GM21367 (cell line): ENCODE measurements around the gene ARHGEF33.

Source experiments
- ATAC-seq: cut with Tn5 transposase; IDR thresholded peaks from one replicate; pipeline ENCODE4 v1.9.1; 2021; ENCODE audit not compliant: unreplicated experiment

The ARHGEF33 gene

GRCh38 chr2:39007875-39008504, 118.3 kb downstream of the ARHGEF33 start:
- ATAC-seq, result no peak

- no peak for ATAC-seq
Measured at GRCh38 chr2:39008665-39009064, 119.0 kb downstream of the ARHGEF33 start.

- no peak for ATAC-seq
Measured at GRCh38 chr2:39013871-39014270, 124.2 kb downstream of the ARHGEF33 start.

- no peak for ATAC-seq
Measured at GRCh38 chr2:39015424-39015823, 125.7 kb downstream of the ARHGEF33 start.

DNA sequence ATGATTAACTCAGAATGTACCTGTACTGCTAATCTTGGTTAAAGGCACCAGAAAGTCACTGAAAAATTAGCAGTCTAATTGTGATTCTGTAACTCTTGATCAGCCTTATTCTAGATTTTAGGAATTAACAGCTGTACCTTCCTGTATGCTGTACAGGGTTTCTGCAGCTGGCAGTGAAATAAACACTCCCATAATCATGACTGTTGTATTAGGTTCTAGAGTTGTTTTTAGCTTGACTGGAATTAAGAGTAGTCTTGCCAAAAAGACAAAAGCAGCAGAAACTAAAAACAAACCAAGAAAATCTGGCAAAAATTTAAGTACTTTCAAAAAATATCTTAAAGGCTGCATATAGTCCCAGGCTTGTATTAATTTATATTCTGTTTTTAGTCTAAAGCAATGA, 127.7 kb downstream of the ARHGEF33 start:
- no peak for ATAC-seq

- no peak for ATAC-seq
Measured at GRCh38 chr2:39018638-39019037, 129.0 kb downstream of the ARHGEF33 start.

DNA sequence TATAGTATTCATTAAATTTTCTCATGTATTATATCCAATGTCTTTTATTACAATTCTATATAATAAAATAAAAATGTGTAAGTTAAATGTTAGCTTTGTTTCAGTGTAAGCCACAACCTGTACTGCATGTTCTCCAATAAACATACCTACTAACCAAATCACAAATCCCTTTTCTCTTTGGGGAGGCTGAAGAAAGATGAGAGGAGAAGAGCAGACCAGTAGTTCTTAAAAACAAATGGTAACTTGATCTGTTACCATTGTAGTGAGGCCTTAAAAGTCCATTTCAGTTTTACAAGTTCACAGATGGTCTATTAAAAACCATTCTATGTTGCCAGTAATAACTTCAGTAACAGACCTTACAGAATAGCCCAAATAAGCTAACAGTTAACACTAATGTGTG, 130.7 kb downstream of the ARHGEF33 start:
- no peak for ATAC-seq

- no peak for ATAC-seq
Measured at GRCh38 chr2:39022642-39023235, 133.1 kb downstream of the ARHGEF33 start.

DNA sequence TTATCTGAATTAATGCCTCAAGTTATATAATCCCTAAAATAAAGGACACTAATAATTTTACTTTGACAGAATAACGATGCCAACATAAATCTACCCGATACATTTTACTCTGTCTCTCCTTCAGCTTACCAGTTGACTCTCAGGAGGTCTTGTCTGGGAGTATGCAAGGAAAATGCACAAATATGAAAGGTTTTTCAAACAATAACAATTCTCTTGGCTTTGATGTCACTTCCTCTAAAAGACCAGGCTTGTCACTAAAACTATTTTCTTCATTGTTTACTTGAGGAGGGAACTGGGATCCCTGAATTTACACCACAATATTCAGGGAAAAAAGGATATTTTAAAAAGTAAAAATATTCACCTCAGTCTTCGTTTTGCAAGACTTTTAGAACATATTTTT, 134.0 kb downstream of the ARHGEF33 start:
- ATAC-seq, result no peak

- ATAC-seq, result no peak
Measured at GRCh38 chr2:39024833-39025232, 135.2 kb downstream of the ARHGEF33 start.
